Epidermal melanocyte (primary cell): Measurements from ENCODE around the gene NRXN3.

ENCODE experiments used
- DNase-seq: peaks from one replicate; pipeline ENCODE4 v3.0.0; 2011; ENCODE audit warnings: low spot score; ENCODE audit not compliant: insufficient read length

NRXN3 gene

GRCh38 chr14:79658769-79659168 is 1488.6 kb downstream of the NRXN3 start:
- DNase-seq, result no peak

GRCh38 chr14:79660053-79660939 is 1490.1 kb downstream of the NRXN3 start:
- DNase-seq, result no peak

- no peak for DNase-seq
These were observed 1491.6 kb downstream of the NRXN3 start for GRCh38 chr14:79661752-79662151.

DNA sequence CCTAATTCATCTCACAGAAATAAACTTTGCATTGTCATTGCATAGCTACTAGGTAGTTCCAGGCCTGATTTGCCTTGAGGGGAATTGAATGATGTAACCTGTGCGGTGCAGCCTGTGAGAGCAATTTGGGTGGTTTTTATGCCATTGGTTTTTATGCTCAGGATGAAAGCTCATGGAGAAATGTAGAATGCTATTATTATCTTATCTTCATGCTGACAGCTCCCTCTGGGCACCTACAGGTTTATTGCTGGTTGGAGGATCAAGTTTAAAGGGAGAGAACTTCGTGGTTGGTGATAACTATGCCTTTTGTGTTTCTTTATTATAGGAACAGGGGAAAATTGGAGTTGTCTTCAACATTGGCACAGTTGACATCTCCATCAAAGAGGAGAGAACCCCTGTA is 1493.3 kb downstream of the NRXN3 start:
- no peak for DNase-seq

- DNase-seq, result no peak
These were observed 1495.4 kb downstream of the NRXN3 start for GRCh38 chr14:79665556-79665955.

GRCh38 chr14:79668951-79669350 is 1498.8 kb downstream of the NRXN3 start:
- no peak for DNase-seq

- DNase-seq, result no peak
These were observed 1500.6 kb downstream of the NRXN3 start for GRCh38 chr14:79670811-79671210.

DNA sequence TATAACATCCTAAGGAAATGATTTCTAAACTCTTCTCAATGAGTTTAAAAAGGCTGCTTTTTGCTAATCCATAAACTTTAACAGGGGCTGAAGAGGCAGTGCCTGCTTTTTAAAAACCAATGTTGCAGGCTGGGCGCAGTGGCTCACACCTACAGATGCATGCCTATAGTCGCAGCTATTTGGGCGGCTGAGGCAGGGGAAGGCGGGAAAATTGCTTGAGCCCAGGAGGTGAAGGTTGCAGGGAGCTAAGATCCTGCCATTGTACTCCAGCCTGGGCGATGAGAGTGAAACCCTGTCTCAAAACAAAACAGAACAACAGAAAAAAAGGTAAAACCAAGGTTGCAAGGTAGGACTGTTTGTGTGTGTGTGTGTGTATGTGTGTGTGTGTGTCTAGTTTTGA is 1509.9 kb downstream of the NRXN3 start:
- DNase-seq, result no peak

- no peak for DNase-seq
These were observed 1516.0 kb downstream of the NRXN3 start for GRCh38 chr14:79686196-79686595.

- no peak for DNase-seq
These were observed 1520.8 kb downstream of the NRXN3 start for GRCh38 chr14:79690960-79691359.

DNA sequence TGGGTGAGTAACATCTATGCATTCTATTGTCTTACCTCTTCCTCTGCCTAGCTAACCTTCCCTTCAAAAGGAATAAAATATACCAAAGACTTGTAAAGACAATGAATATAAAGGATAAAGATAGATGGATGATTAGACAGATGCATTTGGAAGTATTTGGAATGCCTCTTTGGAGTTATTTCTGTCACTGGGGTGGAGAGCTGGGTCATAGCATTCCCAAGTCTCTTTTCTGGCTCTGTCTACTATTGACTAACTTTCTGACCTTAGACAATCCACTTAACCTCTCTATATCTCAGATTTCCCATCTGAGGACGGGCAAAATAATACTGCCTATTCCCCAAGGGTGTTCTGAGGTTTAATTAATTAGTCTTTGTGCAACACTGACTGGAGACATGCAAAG is 1523.8 kb downstream of the NRXN3 start:
- no peak for DNase-seq

DNA sequence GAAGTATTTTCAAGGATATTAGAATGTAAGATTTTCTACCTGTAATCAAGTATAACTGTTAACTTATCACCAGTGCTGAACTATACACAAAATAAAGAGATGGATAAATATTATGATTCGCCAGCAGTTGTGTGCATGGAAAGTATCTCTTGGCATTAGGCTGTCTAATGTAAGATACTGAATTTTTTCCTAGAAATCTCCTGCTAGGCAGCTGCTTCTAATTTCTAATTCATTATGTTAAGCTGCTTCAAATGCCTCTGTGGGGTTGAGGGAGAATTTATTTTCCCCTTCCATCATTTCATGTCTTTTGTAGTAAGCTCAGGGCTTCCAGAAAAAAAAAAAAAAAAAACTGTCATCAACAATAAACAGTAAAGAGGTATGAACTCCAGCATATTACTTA is 1525.1 kb downstream of the NRXN3 start:
- no peak for DNase-seq

- DNase-seq, result no peak
These were observed 1528.1 kb downstream of the NRXN3 start for GRCh38 chr14:79698298-79698711.

DNA sequence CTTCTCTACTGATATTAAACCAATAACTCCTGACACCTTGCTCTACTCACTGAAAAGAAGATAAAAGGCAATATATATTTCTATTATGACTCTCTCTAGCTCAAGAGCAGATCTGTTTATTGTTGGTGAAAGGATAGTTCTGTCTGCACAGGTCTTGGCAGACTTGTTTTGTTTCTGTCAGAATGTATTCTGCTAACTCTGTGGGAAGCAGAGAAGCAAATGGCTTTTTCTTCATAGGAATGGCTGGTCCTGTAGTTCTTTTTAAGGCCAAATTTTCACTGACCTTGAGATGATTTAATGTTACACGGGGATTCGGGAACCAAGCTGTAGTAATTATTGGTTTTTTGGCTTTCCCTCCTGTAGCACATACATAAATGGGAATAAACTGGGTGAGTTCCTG is 1529.0 kb downstream of the NRXN3 start:
- DNase-seq, result no peak

DNA sequence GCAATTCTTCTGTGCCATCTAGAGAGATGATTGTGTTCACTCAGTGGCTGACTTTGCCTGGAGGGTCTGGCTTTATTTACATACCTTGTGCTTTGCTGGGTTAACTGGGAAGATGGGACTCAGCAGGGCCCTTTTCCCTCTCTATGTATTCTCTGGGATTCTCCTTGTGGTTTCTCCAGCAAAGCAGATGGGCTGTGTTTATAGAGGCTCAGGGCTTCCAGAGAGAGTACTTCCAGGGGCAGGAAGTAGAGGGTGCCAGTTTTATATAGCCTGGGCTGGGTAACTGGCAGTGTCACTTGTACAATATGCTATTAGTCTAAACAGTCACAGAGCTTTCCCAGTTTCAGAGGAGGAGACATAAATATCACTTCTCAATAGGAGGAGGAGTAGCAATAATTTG is 1531.2 kb downstream of the NRXN3 start:
- DNase-seq, result no peak

- no peak for DNase-seq
These were observed 1532.0 kb downstream of the NRXN3 start for GRCh38 chr14:79702197-79702596.

GRCh38 chr14:79703209-79703608 is 1533.0 kb downstream of the NRXN3 start:
- DNase-seq, result no peak

DNA sequence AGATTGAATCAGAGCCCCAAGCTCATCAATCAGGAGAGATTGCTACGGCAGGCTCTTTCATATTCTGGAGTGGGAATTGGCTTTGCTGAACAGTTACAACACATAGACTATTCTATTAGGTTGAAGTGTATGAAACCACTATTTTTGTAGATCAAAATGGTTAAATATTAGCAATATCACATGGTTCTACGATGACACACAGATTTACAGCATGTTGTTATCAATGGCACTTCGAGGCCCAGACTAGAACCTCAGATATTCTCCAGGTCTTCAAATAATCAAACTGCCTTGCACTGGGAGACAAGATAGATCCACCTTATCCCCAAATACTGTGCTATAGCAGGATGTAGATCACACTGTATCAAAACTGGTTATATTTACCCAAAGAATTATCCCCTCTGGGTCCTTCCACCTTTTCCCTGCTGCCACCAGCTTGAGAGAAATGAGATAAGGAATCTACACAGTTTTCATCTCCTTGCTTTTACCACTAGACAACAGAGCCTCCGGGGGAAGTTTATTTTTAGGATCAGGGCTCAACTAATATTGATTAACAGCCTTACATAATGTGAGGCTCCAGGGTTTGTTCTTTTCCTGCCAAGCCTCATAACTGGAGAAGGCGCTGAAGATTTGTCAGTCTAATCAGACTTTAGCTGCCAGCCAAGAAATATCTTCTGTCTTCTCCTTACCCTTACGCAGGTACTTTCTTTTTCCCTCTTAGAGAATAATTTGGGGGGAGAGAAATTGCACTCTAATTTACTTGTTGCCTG is 1534.1 kb downstream of the NRXN3 start:
- DNase-seq, result no peak

DNA sequence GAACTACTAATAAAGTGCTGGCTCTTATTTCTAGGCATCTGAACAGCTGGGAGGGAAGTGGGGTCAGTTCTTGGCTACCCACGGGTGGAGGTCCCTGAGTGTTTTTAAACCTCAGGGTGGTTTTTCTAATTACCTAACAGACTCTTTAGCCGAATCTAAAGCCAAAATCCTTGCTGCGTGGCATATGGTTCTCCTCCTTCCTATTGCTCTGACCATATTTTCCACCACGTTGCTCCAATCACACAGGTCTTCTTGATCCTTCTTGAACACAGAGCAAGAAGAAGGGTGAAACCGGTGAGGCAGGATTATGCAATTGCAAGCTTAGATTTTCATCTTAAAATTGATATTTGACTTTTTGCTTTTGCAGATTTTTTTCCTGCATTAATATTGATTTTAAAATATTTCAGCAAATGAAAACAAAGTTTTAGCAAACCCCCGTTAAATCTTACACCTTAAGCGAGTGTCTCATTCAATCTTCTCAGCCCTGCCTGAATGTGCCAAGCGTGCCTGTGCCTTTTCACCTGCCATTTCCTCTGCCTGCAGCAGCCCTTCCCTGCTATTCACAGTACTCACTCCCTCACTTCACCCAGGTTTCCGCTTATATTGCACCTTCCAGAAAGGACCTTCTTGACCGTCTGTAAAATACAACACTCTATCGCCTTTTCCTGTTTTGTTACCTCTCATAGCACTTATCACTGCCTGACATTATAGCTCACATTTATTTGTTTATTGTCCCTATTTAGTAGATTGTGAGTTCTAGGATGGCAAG is 1535.1 kb downstream of the NRXN3 start:
- no peak for DNase-seq

DNA sequence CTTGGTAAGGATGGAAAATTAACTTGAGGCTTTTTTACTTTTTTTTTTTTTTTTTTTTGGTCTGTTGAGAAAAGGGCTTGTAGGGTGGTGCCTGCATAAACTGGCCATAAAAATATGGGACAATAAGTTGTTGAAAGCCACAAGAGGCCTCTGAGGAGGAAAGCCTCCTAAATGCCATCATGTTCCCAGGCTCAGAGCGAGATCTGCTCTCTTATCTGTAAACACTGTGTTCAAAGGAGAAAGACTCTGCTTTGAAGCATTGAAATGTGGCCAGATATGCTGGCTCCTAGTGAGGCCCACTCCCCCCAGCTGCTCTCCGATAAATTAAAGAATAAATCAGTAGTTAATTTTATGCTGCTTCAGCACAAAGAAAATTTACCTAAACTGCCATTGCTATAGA is 1536.2 kb downstream of the NRXN3 start:
- no peak for DNase-seq

GRCh38 chr14:79708426-79709388 is 1538.5 kb downstream of the NRXN3 start:
- no peak for DNase-seq
